ENCODE data around the gene GPRC5A.

GRCh38 chr12:12943586-12944260, 52.4 kb downstream of the GPRC5A start:
- TF ChIP-seq POLR2A (IDR thresholded peaks at IDR 0.05; ENCODE audit: low read depth, low read length) (no peak), POLR2AphosphoS5 (IDR thresholded peaks at IDR 0.05; ENCODE audit: low read depth, low read length) (no peak), TAF1 (IDR thresholded peaks at IDR 0.05; ENCODE audit: borderline replicate concordance, low read depth, low read length) (no peak)

All from GM12892 (cell line).